IPS-20b (cell line): ENCODE data around the gene PA2G4.

Experiments used
- H3K27ac ChIP-seq: one replicate; pipeline ENCODE4 v1.5.1; 2013; ENCODE audit warnings: low read length
- H3K27me3 ChIP-seq: 2 replicates; pipeline ENCODE4 v1.6.1; 2013; ENCODE audit warnings: mild to moderate bottlenecking, low read length, inconsistent platforms; ENCODE audit not compliant: insufficient read depth
- H3K36me3 ChIP-seq: 2 replicates; pipeline ENCODE4 v1.6.1; 2013; ENCODE audit warnings: low read depth, mild to moderate bottlenecking, inconsistent platforms, low read length, moderate library complexity; ENCODE audit not compliant: insufficient read depth
- H3K4me1 ChIP-seq: 2 replicates; pipeline ENCODE4 v1.6.1; 2013; ENCODE audit warnings: mild to moderate bottlenecking, control low read depth, inconsistent platforms, low read length, moderate library complexity; ENCODE audit not compliant: insufficient read depth
- H3K4me3 ChIP-seq: 2 replicates; pipeline ENCODE4 v1.5.1; 2013; ENCODE audit warnings: mild to moderate bottlenecking, low read length, inconsistent platforms
- H3K9ac ChIP-seq: 2 replicates; pipeline ENCODE4 v1.6.1; 2013; ENCODE audit warnings: low read depth, mild to moderate bottlenecking, inconsistent platforms, low read length, moderate library complexity
- H3K9me3 ChIP-seq: 2 replicates; pipeline ENCODE4 v1.6.1; 2013; ENCODE audit warnings: mild to moderate bottlenecking, low read depth, low read length, inconsistent platforms; ENCODE audit not compliant: insufficient read depth

PA2G4 gene

DNA sequence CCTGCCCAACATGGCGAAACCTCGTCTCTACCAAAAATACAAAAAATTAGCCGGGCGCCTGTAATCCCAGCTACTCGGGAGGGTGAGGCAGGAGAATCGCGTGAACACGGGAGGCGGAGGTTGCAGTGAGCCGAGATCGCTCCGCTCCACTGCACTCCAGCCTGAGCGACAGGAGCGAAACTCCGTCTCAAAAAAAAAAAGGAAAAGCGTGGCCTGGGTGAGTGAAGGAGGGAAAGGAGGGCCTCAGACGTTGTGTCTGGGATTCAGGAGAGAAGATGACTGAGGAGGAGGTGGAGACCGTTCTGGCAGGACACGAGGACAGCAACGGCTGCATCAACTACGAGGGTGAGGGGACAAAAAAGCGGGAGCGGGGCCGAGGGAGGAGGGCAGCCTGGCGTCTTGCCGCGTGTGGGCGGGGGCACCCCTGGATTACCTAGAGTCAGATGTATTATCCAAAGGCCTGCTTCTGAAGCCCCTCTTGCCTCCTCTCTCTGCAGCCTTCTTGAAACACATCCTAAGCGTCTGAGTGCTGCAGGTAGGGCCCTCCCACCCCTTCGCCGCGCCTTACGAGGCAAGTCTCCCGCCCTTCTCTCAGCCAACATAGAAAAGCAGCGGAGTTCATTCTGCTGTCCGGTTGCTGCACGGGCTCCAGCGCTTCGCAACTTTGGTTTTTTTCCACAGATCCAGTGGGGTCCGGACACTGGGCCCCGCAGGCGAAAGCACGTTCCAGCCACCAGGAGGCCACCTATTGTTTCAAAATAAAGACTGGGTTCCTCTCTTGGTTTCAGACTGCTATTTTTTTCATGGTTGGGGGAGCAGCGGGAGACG is 53.1 kb downstream of the PA2G4 start:
- Histone ChIP-seq H3K9me3 (no peaks in the 10 kb centered on the region), H3K4me3 (peak overlapping the region; percentile 74), H3K27ac (peak overlapping the region; percentile 95), H3K4me1 (peaks cover 23% of the 10 kb centered on the region), H3K36me3 (peaks cover 53% of the 10 kb centered on the region), H3K9ac (peak overlapping the region; percentile 93), H3K27me3 (no peaks in the 10 kb centered on the region)

DNA sequence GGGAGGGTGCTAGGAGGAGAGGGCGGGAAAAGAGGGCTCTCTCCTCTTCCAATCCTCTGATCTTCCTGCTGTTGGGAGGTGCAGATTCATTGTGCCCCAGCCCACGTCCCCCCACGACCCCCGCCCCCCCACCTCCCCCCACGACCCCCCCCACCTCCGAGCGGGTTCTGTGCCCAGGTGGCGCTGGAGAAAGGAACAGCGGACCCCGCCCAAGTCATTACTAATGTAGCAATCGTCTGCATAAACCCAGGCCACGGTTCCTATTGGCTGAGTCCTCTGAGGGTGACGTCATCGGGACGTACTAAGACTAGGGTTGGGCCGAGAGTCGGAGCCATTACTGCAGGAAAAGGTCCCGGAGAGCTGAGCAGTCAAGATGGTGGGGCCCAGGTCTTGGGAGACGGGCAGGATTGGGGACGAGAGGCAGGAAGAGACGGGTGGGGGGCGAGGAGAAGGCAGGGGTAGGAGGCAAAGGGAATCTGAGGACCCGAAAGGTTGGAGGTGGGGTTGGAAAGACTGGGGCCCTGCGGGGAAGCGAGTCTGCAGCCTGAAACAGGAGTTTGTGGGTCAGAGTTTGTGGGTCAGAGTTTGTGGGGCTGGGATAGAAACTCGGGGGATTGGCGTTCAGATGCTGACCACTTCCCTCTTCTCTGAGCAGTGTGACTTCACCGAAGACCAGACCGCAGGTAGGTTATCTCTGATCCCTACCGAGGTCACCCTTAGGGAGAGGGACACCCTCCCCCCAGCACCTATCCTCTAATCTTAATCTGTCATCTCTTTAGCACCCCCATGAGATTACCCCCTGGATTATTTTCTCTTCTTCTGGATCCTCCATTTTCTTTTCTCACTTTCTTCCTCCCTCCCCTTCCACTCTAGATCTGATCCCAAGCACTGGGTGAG is 53.9 kb downstream of the PA2G4 start, which contains the start of gene MYL6:
Gene MYL6, plus strand, starts transcription at position 331 of the 897 bp plus-strand sequence. Its CDS starts 43 bp downstream, at position 374.
- Histone ChIP-seq H3K4me3 (peak within 1 kb of the TSS; percentile 86), H3K36me3 (peaks cover 61% of the 10 kb centered on the region), H3K27me3 (no peaks in the 10 kb centered on the region), H3K27ac (peak within 1 kb of the TSS; percentile 95), H3K9me3 (no peaks in the 10 kb centered on the region), H3K4me1 (peaks cover 23% of the 10 kb centered on the region), H3K9ac (peak within 1 kb of the TSS; percentile 99)

DNA sequence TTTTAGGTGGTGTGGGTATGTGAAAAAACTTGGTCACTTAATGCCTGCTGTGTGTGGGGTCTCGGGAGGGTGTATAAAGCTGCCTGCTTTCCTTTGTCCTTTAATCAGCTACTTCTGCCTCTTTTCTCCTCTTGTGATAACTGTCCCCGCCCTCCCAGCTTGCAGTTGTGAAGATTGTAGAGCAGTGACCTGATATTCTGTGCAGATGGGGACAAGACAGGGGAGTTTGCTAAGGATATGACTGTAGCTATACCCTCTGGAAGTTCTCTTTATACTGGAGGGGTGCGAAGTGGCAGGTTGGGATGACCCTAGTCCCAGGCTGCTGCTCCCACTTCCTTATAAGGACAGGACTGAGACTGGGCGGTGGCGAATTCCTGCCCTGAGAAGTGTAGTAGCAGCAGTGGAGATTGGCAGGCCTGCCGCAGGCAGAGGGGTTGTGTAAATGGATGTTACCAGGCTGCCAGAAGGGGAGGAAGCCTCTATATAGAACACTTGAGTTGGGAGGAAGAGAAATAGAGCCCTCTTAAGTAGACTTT is 54.6 kb downstream of the PA2G4 start:
- Histone ChIP-seq H3K9me3 (no peaks in the 10 kb centered on the region), H3K27ac (peak overlapping the region; percentile 95), H3K36me3 (peaks cover 68% of the 10 kb centered on the region), H3K4me1 (peaks cover 23% of the 10 kb centered on the region), H3K27me3 (no peaks in the 10 kb centered on the region), H3K9ac (peak overlapping the region; percentile 99), H3K4me3 (peak overlapping the region; percentile 86)

DNA sequence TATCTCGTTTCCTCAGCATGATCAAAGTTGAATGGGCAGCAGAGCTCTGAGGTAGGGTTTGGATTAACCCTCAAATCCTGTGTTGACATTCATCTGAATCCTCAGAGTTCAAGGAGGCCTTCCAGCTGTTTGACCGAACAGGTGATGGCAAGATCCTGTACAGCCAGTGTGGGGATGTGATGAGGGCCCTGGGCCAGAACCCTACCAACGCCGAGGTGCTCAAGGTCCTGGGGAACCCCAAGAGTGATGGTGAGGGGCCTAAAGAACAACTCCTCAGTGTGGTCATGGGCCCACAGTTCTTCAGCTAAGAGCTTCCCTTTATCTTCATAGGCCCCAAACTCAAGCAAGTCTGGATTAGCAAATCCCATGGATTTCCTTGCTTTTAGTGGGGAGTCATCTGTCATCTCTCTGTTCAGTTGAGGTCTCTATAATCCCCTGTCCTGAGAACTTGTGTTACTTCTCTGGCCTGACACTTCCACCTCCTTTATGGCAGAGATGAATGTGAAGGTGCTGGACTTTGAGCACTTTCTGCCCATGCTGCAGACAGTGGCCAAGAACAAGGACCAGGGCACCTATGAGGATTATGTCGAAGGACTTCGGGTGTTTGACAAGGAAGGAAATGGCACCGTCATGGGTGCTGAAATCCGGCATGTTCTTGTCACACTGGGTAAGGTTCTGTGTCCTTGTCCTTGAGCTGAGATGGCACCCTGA is 55.3 kb downstream of the PA2G4 start:
- Histone ChIP-seq H3K36me3 (peaks cover 68% of the 10 kb centered on the region), H3K27ac (peak overlapping the region; percentile 95), H3K9me3 (no peaks in the 10 kb centered on the region), H3K4me1 (peaks cover 23% of the 10 kb centered on the region), H3K27me3 (no peaks in the 10 kb centered on the region), H3K9ac (peak overlapping the region; percentile 99), H3K4me3 (peak overlapping the region; percentile 86)

DNA sequence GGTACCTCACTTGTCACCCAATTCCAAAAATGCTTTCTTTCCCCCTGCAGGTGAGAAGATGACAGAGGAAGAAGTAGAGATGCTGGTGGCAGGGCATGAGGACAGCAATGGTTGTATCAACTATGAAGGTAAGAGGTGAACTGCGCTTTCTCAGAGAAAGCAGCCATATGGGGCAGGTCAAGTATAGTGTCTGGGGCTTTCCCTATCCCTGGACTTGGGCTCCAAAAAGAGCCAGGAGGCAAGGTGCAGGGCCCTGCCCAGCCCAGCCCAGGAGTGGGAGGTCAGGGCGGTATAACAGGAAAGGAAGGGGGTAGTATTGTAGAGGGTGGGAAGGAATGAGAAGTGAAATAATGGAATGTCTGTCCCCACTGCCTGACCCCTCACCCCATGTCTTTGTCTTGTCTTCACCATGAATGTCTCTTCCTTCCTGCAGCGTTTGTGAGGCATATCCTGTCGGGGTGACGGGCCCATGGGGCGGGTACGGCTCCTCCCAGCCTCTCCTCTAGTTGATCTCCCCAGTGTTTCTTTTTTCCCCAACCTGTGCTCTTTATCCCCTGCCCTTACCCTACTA is 55.9 kb downstream of the PA2G4 start:
- H3K36me3 ChIP-seq, result peaks cover 68% of the 10 kb centered on the region
- H3K27me3 ChIP-seq, result no peaks in the 10 kb centered on the region
- peaks cover 23% of the 10 kb centered on the region for H3K4me1 ChIP-seq
- peak overlapping the region; percentile 99; the same call in 1 of the 2 replicates for H3K9ac ChIP-seq
- H3K9me3 ChIP-seq, result no peaks in the 10 kb centered on the region
- H3K27ac ChIP-seq, result peak overlapping the region; percentile 95
- H3K4me3 ChIP-seq, result peak overlapping the region; percentile 86

DNA sequence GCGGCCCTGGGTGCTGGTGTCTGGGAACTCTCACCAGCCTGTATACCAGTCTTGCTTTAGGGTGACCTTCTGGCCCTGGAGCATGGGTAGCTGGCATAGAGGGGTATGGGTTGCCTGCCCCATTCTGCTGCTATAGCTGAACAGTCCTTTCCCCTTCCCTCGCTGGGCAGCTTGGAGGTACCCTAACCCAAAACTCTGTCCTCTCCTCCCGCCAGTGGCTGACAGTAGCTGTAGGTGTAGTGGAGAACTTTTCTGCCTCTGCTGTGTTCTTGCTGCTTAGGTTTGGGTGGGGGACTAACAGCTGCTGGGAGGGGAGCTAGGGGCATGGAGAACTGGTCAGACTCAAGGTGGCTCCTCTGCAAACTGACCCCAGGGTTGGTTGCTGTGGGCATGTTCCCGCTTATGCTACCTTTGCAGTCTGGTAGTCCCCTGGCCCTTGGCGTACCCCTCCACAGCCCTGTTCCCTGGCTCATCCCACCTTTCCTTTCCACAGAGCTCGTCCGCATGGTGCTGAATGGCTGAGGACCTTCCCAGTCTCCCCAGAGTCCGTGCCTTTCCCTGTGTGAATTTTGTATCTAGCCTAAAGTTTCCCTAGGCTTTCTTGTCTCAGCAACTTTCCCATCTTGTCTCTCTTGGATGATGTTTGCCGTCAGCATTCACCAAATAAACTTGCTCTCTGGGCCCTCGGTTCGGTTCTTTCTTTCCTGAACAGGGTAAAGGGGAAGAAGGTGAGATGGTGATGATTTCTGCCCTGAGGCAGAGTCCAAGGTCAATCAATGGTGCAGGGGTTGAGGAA is 56.7 kb downstream of the PA2G4 start:
- H3K27ac ChIP-seq, result no peak overlapping the region
- peak overlapping the region; percentile 86 for H3K4me3 ChIP-seq
- no peaks in the 10 kb centered on the region for H3K9me3 ChIP-seq
- peaks cover 23% of the 10 kb centered on the region for H3K4me1 ChIP-seq
- peak overlapping the region; percentile 99 for H3K9ac ChIP-seq
- H3K36me3 ChIP-seq, result peaks cover 70% of the 10 kb centered on the region
- H3K27me3 ChIP-seq, result no peaks in the 10 kb centered on the region

DNA sequence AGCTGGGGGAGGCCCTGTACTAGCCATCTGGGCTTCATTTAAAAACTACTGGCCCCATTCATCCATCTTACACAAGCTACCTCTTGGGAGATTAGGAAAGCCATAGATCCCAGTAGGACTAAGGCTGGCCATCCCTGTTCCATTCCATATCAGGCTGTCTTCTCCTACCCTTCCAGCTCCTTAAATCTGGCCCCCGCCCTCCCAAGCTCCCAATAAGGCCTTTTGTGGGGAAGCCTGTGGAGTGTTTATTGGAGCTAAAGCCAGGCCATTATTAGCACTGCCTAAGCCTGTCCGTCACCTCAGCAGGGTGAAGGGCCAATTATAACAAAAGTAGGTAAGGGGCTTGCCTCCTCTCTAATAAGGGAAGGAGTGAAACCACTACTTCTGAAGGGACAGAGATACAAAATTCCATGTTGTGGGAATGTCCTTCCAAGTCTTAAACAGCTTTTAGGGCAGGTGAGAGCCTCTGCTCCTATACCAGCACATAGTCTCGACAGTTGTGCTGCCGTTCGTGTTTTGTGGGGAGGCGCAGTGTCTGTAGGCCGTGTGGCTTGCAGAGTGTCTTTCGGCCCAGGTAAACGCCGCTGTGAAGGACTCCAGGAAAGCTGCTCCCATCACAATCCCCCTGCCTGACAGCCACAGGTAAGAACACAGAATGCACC is 57.5 kb downstream of the PA2G4 start:
- Histone ChIP-seq H3K9ac (no peak overlapping the region), H3K27me3 (no peaks in the 10 kb centered on the region), H3K36me3 (peaks cover 77% of the 10 kb centered on the region), H3K4me1 (peaks cover 23% of the 10 kb centered on the region), H3K27ac (no peak overlapping the region), H3K4me3 (0 out of 2 replicates have a peak overlapping the region, but pooled peaks have one; percentile 86), H3K9me3 (no peaks in the 10 kb centered on the region)

DNA sequence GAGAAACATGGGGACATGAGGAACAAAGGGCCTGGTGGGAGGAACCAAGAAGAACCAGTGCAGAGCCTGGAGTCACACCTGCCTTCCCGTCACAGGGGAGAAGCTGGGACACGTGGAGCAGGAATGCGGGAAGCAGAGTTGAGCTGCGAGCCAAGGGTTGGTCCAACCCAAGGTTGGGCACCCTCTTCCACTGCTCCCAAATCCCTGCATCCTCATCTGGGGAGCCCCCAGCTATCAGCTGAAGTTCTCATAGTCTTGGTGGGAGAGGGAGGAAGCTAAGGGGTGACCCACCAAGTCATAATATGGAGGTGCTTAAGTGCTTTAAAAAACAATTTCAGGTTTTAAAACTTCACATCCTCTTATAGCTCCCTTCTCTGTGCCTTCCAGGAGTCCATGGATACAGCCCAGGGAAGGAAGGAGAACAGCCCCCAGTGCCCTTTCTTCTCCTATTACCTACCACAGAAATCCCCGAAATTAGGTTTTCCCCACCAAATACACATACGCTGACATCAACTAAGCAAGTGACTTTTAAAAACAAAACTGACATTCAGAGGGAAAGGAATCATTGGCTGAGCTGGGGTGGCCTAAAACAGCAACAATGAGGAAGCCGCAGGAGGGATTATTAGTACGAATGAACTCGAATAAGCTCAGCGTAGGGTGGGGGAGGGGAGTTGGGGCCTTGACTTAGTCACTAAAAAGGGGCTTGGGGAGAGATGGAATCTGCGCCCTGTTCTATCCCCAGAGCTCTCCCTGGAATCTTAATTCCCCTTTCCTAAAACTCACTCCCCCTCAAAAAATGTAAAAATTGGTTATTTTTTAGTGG is 58.3 kb downstream of the PA2G4 start:
- Histone ChIP-seq H3K4me1 (peaks cover 23% of the 10 kb centered on the region), H3K27me3 (no peaks in the 10 kb centered on the region), H3K4me3 (no peak overlapping the region), H3K9me3 (no peaks in the 10 kb centered on the region), H3K27ac (no peak overlapping the region), H3K36me3 (peaks cover 86% of the 10 kb centered on the region), H3K9ac (peak overlapping the region; percentile 20; the same call in 1 of the 2 replicates)
